Measurements from ENCODE around the gene OR10A3.

Gene OR10A3

DNA sequence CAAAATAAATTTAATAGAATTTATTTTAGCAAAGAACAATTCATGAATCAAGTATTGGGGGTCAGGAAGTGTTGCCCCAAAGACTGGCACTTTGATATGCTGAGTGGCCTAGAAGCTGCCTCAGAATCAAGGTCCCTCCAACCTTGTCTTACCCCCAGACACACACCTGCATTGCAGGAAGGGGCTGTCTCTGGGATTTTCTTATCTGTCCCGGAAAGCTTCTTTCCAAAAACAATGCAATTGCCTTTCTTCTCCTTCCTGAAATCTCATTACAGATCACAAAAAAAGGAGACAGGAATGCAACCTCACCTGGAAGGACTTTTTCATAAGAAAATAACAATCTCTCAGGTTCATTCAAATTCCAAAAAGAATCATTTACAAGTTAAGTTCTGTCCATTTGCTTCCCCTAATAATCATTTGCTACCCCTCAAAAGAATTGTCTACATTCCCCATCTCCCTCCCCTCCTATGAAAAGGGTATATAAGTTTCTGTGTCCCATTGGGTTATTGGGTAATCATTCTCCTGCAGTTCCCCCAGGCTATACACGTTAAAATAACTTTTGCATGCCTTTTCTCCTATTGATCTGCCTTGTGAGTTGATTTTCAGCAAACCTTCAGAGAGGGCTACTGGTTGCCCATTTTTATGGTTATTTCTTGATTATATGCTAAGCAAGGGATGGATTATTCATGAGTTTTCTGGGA, 31.8 kb downstream of the OR10A3 start:
- Histone ChIP-seq H3K4me1 (ENCODE audit: control insufficient read depth in 1 of 2, insufficient read depth in 2 of 2, low read length in 2 of 2) (peaks cover 9 to 16% of the 10 kb centered on the region in 2 experiments), H4K8ac (ENCODE audit: low read depth, low read length) (no peak overlapping the region), H3K79me2 (ENCODE audit: control insufficient read depth, insufficient read depth, low read length, poor library complexity) (peaks cover 3% of the 10 kb centered on the region), H3K27ac (ENCODE audit: low read depth, low read length) (peak overlapping the region; percentile 63), H2BK12ac (ENCODE audit: low read length) (no peak overlapping the region), H2BK5ac (ENCODE audit: low read depth, low read length, poor library complexity) (no peak overlapping the region), H3K9ac (ENCODE audit: low read length) (no peak overlapping the region), H2BK120ac (ENCODE audit: insufficient read depth, low read length, poor library complexity) (no peak overlapping the region), H3K4me2 (ENCODE audit: low read length) (no peak overlapping the region), H3K79me1 (ENCODE audit: low read length) (peaks cover 20% of the 10 kb centered on the region), H3K9me3 (ENCODE audit: insufficient read depth, low read depth, low read length) (no peaks in the 10 kb centered on the region), H4K12ac (ENCODE audit: low read depth, low read length) (no peak overlapping the region), H3K23ac (ENCODE audit: low read length) (no peak overlapping the region), H2AK5ac (ENCODE audit: low read length) (no peak overlapping the region), H3K4ac (ENCODE audit: low read depth, low read length) (no peak overlapping the region), H2AFZ (ENCODE audit: insufficient read depth, low read length, poor library complexity) (no peak overlapping the region), H3K4me3 (ENCODE audit: low read depth, low read length) (no peak overlapping the region), H4K91ac (ENCODE audit: low read depth, low read length) (peak overlapping the region; percentile 37), H3K27me3 (ENCODE audit: insufficient read depth, low read length) (no peaks in the 10 kb centered on the region), H3K14ac (ENCODE audit: low read length) (no peak overlapping the region), H3K18ac (ENCODE audit: low read length) (no peak overlapping the region), H3K36me3 (ENCODE audit: control insufficient read depth in 1 of 2, insufficient read depth in 2 of 2, low read length in 2 of 2) (no peaks in the 10 kb centered on the region)
- WGBS (ENCODE audit: extremely low coverage, insufficient coverage, insufficient read length), result no CpG with 5 or more reads among the region's 2 CpGs
- peak; percentile 16 to 82 for DNase-seq

DNA sequence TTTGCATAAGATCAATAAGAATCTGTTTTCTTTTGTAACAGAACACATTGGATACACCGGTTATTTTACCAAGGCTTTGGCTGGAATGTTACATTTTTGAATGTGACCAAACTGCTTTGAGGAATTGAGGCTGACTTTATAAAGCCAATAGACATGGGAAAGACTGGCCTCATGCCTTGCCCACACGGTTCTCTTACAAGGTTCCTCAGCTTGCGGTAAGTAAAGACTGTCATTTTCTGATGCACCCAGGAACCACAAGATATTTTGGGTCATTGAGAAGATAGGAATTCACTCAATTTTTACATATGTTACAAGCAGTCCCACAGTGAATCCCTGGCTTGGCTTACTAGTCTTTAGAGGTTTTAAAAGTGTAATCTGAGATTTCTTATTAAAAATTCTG, 34.4 kb downstream of the OR10A3 start:
- peaks cover 3% of the 10 kb centered on the region for H3K79me2 ChIP-seq (ENCODE audit: control insufficient read depth, insufficient read depth, low read length, poor library complexity)
- DNase-seq, result peak in 1 of 2 donors; percentile 27
- peak overlapping the region; percentile 55 for H3K4ac ChIP-seq (ENCODE audit: low read depth, low read length)
- peak overlapping the region; percentile 97 for H2AK5ac ChIP-seq (ENCODE audit: low read length)
- no peaks in the 10 kb centered on the region for H3K27me3 ChIP-seq (ENCODE audit: insufficient read depth, low read length)
- H2BK120ac ChIP-seq (ENCODE audit: insufficient read depth, low read length, poor library complexity), result peak overlapping the region; percentile 91
- H3K27ac ChIP-seq (ENCODE audit: low read depth, low read length), result peak overlapping the region; percentile 79
- H3K9me3 ChIP-seq (ENCODE audit: insufficient read depth, low read depth, low read length), result no peaks in the 10 kb centered on the region
- H3K4me3 ChIP-seq (ENCODE audit: low read depth, low read length), result no peak overlapping the region
- H2BK12ac ChIP-seq (ENCODE audit: low read length), result peak overlapping the region; percentile 99
- H4K12ac ChIP-seq (ENCODE audit: low read depth, low read length), result no peak overlapping the region
- H3K9ac ChIP-seq (ENCODE audit: low read length), result no peak overlapping the region
- peak overlapping the region; percentile 85 for H3K14ac ChIP-seq (ENCODE audit: low read length)
- H3K4me2 ChIP-seq (ENCODE audit: low read length), result no peak overlapping the region
- no peak overlapping the region for H3K23ac ChIP-seq (ENCODE audit: low read length)
- H3K79me1 ChIP-seq (ENCODE audit: low read length), result peaks cover 20% of the 10 kb centered on the region
- H4K91ac ChIP-seq (ENCODE audit: low read depth, low read length), result peak overlapping the region; percentile 87
- H3K18ac ChIP-seq (ENCODE audit: low read length), result no peak overlapping the region
- peaks cover 13 to 21% of the 10 kb centered on the region in 2 experiments for H3K4me1 ChIP-seq (ENCODE audit: control insufficient read depth in 1 of 2, insufficient read depth in 2 of 2, low read length in 2 of 2)
- peak overlapping the region; percentile 93 for H2BK5ac ChIP-seq (ENCODE audit: low read depth, low read length, poor library complexity)
- no peak overlapping the region for H2AFZ ChIP-seq (ENCODE audit: insufficient read depth, low read length, poor library complexity)
- H3K36me3 ChIP-seq (ENCODE audit: control insufficient read depth in 1 of 2, insufficient read depth in 2 of 2, low read length in 2 of 2), result no peaks in the 10 kb centered on the region
- no CpG with 5 or more reads among the region's 3 CpGs for WGBS (ENCODE audit: extremely low coverage, insufficient coverage, insufficient read length)
- H4K8ac ChIP-seq (ENCODE audit: low read depth, low read length), result peak overlapping the region; percentile 73

DNA sequence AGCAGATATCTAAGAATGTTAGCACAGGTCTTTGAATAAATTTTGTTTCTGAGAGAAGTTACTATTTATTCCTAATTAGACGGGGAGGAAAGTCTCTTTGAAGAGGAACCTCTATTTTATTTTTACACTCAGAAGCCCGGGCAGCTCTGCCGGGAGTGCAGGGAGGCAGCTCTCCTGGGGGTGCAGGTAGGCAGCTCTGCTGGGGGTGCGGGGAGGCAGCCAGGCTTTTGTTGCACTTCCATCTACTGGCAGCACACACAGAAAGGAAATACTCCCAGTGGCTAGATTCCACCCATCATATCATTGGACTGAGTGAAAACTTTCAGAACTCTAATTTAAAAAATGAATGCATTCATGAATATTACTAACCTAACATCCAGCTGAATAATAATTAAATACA, 35.0 kb downstream of the OR10A3 start:
- Histone ChIP-seq H3K4me3 (ENCODE audit: low read depth, low read length) (no peak overlapping the region), H3K14ac (ENCODE audit: low read length) (peak overlapping the region; percentile 95), H2BK12ac (ENCODE audit: low read length) (peak overlapping the region; percentile 79)

DNA sequence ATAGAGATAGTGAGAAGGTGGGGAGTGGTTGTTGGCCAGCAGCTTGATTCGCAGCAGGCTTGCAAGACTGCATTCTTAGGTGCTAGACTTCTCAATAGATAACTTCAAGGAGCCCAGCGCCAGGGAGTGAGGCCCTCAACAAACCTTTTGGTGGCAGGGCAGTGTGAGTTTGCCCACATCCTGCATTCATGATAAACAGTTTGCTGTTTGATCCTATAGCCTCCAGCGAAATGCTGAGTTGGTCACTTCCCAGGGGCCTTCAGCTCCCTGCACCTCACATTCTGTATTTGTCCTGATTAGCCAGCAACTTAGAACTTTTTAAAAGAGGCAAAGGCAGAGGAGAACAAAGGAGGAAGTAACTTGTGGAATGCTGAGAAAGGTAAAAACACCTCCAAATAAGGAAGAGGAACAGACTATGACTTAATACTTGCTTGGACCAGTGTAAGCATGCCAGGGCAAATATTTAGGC, 35.5 kb downstream of the OR10A3 start:
- Histone ChIP-seq H3K9ac (ENCODE audit: low read length) (no peak overlapping the region), H3K4me2 (ENCODE audit: low read length) (peak overlapping the region; percentile 34), H4K8ac (ENCODE audit: low read depth, low read length) (peak overlapping the region; percentile 63), H2BK12ac (ENCODE audit: low read length) (peak overlapping the region; percentile 64), H3K27me3 (ENCODE audit: insufficient read depth, low read length) (no peaks in the 10 kb centered on the region), H3K4me3 (ENCODE audit: low read depth, low read length) (no peak overlapping the region), H3K79me2 (ENCODE audit: control insufficient read depth, insufficient read depth, low read length, poor library complexity) (peaks cover 3% of the 10 kb centered on the region), H2BK5ac (ENCODE audit: low read depth, low read length, poor library complexity) (peak overlapping the region; percentile 87), H3K36me3 (ENCODE audit: control insufficient read depth in 1 of 2, insufficient read depth in 2 of 2, low read length in 2 of 2) (no peaks in the 10 kb centered on the region), H3K4ac (ENCODE audit: low read depth, low read length) (peak overlapping the region; percentile 81), H3K79me1 (ENCODE audit: low read length) (peaks cover 20% of the 10 kb centered on the region), H2BK120ac (ENCODE audit: insufficient read depth, low read length, poor library complexity) (peak overlapping the region; percentile 96), H4K91ac (ENCODE audit: low read depth, low read length) (peak overlapping the region; percentile 91), H3K14ac (ENCODE audit: low read length) (peak overlapping the region; percentile 54), H3K4me1 (ENCODE audit: control insufficient read depth in 1 of 2, insufficient read depth in 2 of 2, low read length in 2 of 2) (peaks cover 13 to 21% of the 10 kb centered on the region in 2 experiments), H2AFZ (ENCODE audit: insufficient read depth, low read length, poor library complexity) (peak overlapping the region; percentile 81), H3K23ac (ENCODE audit: low read length) (no peak overlapping the region), H2AK5ac (ENCODE audit: low read length) (no peak overlapping the region), H3K9me3 (ENCODE audit: insufficient read depth, low read depth, low read length) (no peaks in the 10 kb centered on the region), H3K18ac (ENCODE audit: low read length) (peak overlapping the region; percentile 48), H3K27ac (ENCODE audit: low read depth, low read length) (peak overlapping the region; percentile 99), H4K12ac (ENCODE audit: low read depth, low read length) (no peak overlapping the region)
- no CpG with 5 or more reads among the region's 3 CpGs for WGBS (ENCODE audit: extremely low coverage, insufficient coverage, insufficient read length)
- peak; percentile 91 to 96 for DNase-seq

More for the DNA sequence above, 35.0 kb downstream of the OR10A3 start:
- Histone ChIP-seq H3K79me2 (ENCODE audit: control insufficient read depth, insufficient read depth, low read length, poor library complexity) (peaks cover 3% of the 10 kb centered on the region), H4K12ac (ENCODE audit: low read depth, low read length) (peak overlapping the region; percentile 96), H4K8ac (ENCODE audit: low read depth, low read length) (peak overlapping the region; percentile 94), H3K23ac (ENCODE audit: low read length) (no peak overlapping the region), H2AFZ (ENCODE audit: insufficient read depth, low read length, poor library complexity) (peak overlapping the region; percentile 87), H4K91ac (ENCODE audit: low read depth, low read length) (peak overlapping the region; percentile 98), H3K36me3 (ENCODE audit: control insufficient read depth in 1 of 2, insufficient read depth in 2 of 2, low read length in 2 of 2) (no peaks in the 10 kb centered on the region), H2BK120ac (ENCODE audit: insufficient read depth, low read length, poor library complexity) (peak overlapping the region; percentile 100), H3K4me1 (ENCODE audit: control insufficient read depth in 1 of 2, insufficient read depth in 2 of 2, low read length in 2 of 2) (peaks cover 13 to 21% of the 10 kb centered on the region in 2 experiments), H3K9ac (ENCODE audit: low read length) (no peak overlapping the region), H3K27ac (ENCODE audit: low read depth, low read length) (peak overlapping the region; percentile 99), H3K4me2 (ENCODE audit: low read length) (peak overlapping the region; percentile 49), H3K79me1 (ENCODE audit: low read length) (peaks cover 20% of the 10 kb centered on the region), H3K4ac (ENCODE audit: low read depth, low read length) (peak overlapping the region; percentile 96), H2BK5ac (ENCODE audit: low read depth, low read length, poor library complexity) (peak overlapping the region; percentile 97), H3K9me3 (ENCODE audit: insufficient read depth, low read depth, low read length) (no peaks in the 10 kb centered on the region), H2AK5ac (ENCODE audit: low read length) (peak overlapping the region; percentile 59), H3K18ac (ENCODE audit: low read length) (no peak overlapping the region), H3K27me3 (ENCODE audit: insufficient read depth, low read length) (no peaks in the 10 kb centered on the region)
- WGBS (ENCODE audit: extremely low coverage, insufficient coverage, insufficient read length), result no CpG with 5 or more reads among the region's 4 CpGs
- DNase-seq, result no peak
